Stimulated activated CD4-positive, alpha-beta T cell treated with anti-CD3 and anti-CD28 coated beads, Interleukin-1b, Interleukin-23, amount 100 ng/mL, for 1 hour (primary cell): ENCODE data around the gene FAM240A.
"Not testable (repeated sequence)": the region's sequence is repeated elsewhere in the genome, so short reads cannot be mapped to it uniquely, and the experiment has no call there.

Source experiments
- DNase-seq, 2 donors: peaks; one replicate each; pipeline ENCODE4 v3.0.0-alpha.2; 2020; ENCODE audit warnings: low read depth in 2 of 2

The FAM240A gene

GRCh38 chr3:46612324-46612723, at the start of gene FAM240A:
Gene FAM240A, plus strand, starts transcription at chr3:46612525. Its CDS starts 159 bp downstream, at chr3:46612684.
- DNase-seq: no peak

- DNase-seq: no peak
Measured at GRCh38 chr3:46564190-46565021, 47.9 kb upstream of the FAM240A start.

GRCh38 chr3:46565077-46565476, 47.2 kb upstream of the FAM240A start:
- DNase-seq: no peak

- DNase-seq: no peak
Measured at GRCh38 chr3:46565607-46566039, 46.7 kb upstream of the FAM240A start.

GRCh38 chr3:46566040-46566641, 46.2 kb upstream of the FAM240A start, which contains the start of gene LRRC2:
Gene LRRC2, minus strand, starts transcription at chr3:46566302. Its CDS starts 14,711 bp downstream, at chr3:46551591.
- no peak for DNase-seq

- no peak for DNase-seq
Measured at GRCh38 chr3:46571684-46572083, 40.6 kb upstream of the FAM240A start.

GRCh38 chr3:46573701-46574100, 38.6 kb upstream of the FAM240A start:
- DNase-seq: no peak

- DNase-seq: no peak
Measured at GRCh38 chr3:46574243-46574646, 38.1 kb upstream of the FAM240A start.

DNA sequence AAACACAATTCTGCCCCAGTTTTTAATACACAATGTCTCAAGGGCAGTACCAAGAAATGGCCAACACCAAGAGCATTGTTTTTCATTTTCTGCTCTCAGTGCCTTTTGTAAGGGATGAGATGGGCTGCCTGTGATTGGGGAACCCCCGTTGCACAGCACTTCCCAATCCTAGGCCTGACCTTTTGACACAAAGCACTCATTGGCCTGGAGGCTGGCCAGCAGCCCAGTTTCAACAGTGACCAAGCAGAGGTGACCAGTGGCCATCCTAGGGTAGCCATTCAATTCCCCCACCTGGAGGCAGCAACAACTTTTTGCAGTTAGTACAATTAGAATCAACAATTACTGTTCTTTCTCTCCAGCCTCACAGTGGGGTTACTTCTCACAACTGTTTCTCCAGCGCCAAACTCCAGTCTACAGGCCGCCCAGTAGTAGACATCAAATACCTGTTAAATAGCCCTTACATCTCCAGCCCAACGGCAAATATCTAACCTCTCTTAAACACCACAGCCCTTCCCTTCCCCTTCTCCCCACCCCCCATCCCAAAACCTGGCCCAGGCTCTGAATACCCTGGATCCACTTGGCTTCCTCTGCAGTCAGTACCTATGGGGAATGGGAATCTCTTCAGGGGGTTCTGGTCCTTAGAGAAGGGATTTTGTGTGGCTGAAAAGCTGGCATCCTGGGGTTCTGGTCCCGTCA, 37.3 kb upstream of the FAM240A start:
- no peak for DNase-seq

GRCh38 chr3:46575577-46576222, 36.6 kb upstream of the FAM240A start:
- DNase-seq: no peak

DNA sequence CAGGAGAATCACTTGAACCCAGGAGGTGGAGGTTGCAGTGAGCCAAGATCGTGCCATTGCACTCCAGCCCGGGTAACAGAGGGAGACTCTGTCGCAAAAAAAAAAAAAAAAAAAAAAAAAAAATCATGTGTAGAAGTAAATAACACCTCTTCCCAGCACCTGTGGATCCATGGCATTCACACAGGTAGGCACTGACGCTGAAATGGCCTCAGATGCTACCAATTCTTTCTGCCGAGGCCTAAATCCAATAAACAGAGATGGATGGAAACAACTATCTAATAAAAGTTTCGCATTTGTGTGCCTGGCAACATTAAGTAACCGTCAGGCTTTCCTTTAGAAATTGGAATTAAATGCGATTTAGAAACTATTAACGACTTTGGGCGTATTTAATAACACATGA, 35.9 kb upstream of the FAM240A start:
- no peak for DNase-seq

- DNase-seq: no peak
Measured at GRCh38 chr3:46576879-46577278, 35.4 kb upstream of the FAM240A start.

DNA sequence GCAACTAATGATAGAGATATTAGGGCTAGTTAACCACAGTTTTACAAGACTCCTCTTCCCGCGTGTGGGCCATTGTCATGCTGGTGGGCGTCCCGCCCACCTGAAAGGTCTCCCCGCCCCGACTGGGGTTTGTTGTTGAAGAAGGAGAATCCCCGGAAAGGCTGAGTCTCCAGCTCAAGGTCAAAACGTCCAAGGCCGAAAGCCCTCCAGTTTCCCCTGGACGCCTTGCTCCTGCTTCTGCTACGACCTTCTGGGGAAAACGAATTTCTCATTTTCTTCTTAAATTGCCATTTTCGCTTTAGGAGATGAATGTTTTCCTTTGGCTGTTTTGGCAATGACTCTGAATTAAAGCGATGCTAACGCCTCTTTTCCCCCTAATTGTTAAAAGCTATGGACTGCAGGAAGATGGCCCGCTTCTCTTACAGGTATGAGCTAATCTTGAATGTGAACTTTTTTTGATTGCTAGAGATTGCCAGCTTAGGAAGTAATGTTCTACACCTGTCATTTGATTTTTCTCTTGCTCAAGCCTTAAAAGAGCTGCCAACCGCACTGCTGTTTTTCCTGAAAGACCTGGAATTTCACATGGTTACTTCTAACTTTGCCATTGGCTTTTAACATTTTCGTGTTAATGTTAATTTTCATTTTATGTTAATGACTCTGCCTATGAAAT, 34.6 kb upstream of the FAM240A start:
- DNase-seq: not testable (repeated sequence)

DNA sequence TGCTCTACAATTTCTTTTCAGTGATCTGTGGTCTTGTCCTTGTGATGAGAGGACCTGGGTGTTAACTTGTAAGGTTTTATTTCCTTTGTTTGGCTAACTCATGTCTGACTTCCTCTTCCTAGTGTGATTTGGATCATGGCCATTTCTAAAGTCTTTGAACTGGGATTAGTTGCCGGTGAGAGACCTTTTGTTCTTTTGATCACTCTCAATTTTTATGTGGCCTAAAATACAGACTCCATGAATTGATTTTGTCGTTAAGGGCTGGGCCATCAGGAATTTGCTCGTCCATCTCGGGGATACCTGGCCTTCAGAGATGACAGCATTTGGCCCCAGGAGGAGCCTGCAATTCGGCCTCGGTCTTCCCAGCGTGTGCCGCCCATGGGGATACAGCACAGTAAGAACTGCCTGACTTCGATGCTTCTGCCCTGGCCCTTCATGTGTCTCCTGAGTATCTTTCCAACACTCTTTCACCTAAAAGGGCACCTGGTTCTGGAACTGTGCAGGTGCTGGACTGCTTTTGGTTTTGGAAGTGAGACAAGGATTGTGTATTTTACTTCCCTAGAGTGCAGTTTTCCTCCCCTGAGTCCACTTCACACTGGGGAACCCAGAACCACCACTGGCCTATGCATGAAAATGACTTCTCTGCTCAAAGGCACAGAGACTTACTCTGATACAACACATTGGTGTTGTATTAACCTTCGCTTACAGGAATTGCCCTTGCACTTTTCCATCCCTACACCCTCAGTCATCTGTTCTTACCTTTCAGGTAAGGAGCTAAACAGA, 33.2 kb upstream of the FAM240A start:
- no peak for DNase-seq

DNA sequence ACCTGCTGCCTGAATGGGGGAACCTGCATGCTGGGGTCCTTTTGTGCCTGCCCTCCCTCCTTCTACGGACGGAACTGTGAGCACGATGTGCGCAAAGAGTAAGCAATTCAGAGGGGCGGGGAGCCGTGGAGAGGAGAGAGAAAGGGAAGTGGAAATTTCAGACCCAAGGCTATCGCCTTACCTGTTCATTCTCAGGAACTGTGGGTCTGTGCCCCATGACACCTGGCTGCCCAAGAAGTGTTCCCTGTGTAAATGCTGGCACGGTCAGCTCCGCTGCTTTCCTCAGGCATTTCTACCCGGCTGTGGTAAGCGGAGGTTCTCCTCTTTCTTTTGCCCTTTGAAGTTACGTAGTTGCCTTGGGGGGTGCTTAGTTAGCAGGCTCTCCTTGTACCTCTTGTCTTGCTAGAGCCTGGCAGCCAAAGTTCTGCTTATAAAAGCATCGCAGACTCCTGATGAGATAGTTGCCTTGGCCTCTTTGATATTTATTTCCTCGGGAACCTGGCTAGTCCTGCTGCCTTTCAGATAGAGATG, 32.5 kb upstream of the FAM240A start:
- DNase-seq: no peak

DNA sequence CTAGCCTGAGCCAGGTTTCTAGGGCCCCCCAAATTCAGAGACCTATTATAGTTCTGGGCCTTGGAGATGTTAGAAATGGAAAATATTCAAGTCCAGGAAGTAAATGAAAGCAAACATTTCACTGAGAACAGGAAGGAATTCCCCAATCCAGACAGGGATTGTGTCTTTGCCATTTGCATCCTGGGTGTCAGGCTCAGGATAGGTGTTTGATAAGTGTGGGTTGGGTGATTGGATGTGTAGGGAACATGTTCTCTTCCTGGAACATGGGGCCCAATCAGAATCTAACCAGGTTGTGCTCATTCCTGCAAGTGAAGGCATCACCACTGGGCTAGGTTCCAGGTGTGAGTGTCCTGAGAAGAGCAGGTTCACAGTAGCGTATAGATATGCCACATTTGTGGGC, 31.6 kb upstream of the FAM240A start:
- no peak for DNase-seq

GRCh38 chr3:46584598-46585467, 27.5 kb upstream of the FAM240A start:
- DNase-seq: no peak

DNA sequence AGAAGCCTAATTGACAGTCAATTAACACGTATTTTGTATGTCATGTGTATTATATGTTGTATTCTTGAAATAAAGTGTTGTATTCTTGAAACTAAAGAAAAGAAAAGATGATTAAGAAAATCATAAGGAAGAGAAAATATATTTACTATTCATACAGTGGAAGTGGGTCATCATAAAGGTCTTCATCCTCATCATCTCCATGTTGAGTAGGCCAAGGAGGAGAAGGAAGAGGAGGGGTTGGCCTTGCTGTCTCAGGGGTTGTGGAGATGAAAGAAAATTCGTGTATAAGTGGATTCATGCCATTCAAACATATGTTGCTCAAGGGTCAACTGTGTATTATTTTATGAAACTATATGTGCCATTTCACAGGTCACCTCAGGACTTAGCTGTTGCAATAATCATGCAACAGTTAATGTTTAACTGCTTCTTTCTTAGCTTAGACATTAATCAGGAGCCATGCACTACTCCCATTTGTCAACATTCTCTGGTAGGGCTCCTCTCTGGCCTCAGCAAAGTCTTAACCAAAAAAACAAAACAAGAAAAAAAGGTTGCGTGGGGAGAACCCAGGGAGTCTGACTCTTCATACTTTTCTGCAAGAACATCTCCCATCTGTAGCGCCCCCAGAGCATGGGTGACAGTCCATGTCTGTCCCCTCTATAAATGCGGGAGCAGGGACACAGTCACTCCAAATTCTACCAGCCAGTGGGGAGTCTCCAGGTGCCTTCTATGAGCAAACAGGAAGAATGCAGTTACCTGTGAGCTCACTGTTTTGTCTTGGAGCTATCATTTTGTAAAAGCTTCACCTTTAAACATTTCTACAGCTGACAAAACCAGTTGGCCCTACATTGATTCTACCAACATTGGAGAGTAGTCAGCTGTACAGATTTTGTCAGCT, 26.3 kb upstream of the FAM240A start:
- no peak for DNase-seq
